ENCODE data around the gene PLBD1. TPM values are rescaled to one million over a fixed set of nuclear protein-coding genes. Genes with fewer than 3 reads are reported as not detected.

Gene PLBD1
- polyA plus RNA-seq, 3 donors, result 40.7 to 50.1 (median 46.6) TPM

- no peak for DNase-seq (ENCODE audit: extremely low read depth in 1 of 11, low read depth in 9 of 11, low spot score in 4 of 11)
Observed at GRCh38 chr12:14540801-14541462, 26.8 kb downstream of the PLBD1 start.

GRCh38 chr12:14537088-14537487 is 30.6 kb downstream of the PLBD1 start:
- no peak for DNase-seq (ENCODE audit: extremely low read depth in 1 of 11, low read depth in 9 of 11, low spot score in 4 of 11)

DNA sequence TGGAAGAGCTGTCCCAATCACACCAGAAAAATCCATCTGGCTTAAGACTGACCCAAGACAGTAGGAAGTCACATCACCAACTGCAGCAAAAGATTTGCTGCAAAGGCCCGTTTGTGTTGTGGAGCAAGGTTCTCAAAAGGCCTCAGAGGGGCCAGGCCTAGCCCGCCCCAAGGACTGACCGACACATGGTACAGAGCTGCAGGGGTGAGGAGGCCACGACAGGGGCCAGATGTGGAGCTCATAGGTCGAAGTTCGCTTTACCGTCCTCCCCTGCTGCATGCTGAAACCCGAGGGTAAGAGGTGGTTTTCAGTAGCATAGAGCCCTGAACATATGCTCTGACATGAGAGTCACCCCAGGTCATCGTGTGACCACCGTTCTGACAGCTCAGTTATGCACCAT is 35.5 kb downstream of the PLBD1 start:
- DNase-seq (ENCODE audit: extremely low read depth in 1 of 11, low read depth in 9 of 11, low spot score in 4 of 11), result no peak

- DNase-seq (ENCODE audit: extremely low read depth in 1 of 11, low read depth in 9 of 11, low spot score in 4 of 11), result no peak
Observed at GRCh38 chr12:14525964-14526363, 41.7 kb downstream of the PLBD1 start.

GRCh38 chr12:14521822-14522221 is 45.9 kb downstream of the PLBD1 start:
- DNase-seq (ENCODE audit: extremely low read depth in 1 of 11, low read depth in 9 of 11, low spot score in 4 of 11), result no peak

DNA sequence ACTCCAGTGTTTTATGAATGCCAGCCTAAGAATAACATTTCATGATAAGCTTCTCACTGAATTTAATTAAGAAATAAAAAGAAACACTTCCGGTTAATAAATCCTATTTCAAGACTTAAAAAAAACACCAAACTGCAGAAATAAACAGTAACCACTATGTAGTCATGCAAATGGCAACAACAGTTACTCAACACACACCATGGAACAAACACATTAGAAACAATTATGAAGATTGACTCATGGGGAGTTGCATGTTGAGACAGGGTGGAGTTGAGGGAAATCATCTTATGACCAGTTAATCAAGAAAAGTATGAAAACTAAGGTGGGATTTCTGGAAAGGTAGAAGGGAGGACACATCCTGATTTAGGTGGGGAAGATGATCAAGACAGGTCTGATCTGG is 52.7 kb downstream of the PLBD1 start:
- DNase-seq (ENCODE audit: extremely low read depth in 1 of 11, low read depth in 9 of 11, low spot score in 4 of 11), result no peak

DNA sequence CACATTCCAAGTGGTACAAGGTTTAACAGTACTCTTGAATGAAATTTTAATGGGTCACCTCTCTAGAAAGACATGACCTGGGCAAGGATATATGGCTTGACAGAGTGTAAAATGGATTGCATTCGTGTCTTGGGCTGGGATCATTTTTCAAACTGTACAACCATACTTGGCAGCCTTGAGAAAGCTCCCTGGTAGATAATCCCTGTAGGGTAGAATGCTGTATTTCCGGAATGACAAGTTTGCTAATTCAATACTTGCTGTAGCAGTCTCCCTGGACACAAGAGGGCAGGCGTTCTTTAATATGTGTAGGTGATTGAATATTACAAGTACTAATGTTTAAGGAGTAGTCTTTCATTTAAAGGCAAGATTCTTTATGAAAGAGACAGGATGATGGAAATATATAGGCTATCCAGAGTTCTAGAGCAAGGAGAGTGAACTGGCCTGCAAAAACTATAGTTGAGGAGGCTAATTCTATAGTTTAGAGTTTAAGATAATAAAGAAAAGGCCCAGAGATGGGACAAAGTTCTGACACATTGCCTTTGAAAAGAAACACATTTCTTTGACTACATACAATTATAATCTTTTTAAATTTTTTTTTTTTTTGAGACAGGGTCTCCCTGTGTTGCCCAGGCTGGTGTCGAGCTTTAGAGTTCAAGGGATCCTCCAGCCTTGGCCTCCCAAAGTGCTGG is 53.4 kb downstream of the PLBD1 start:
- peak; percentile 41 to 83 (median 55) for DNase-seq (ENCODE audit: extremely low read depth in 1 of 11, low read depth in 9 of 11, low spot score in 4 of 11)

- no peak for DNase-seq (ENCODE audit: extremely low read depth in 1 of 11, low read depth in 9 of 11, low spot score in 4 of 11)
Observed at GRCh38 chr12:14510574-14510973, 57.1 kb downstream of the PLBD1 start.

DNA sequence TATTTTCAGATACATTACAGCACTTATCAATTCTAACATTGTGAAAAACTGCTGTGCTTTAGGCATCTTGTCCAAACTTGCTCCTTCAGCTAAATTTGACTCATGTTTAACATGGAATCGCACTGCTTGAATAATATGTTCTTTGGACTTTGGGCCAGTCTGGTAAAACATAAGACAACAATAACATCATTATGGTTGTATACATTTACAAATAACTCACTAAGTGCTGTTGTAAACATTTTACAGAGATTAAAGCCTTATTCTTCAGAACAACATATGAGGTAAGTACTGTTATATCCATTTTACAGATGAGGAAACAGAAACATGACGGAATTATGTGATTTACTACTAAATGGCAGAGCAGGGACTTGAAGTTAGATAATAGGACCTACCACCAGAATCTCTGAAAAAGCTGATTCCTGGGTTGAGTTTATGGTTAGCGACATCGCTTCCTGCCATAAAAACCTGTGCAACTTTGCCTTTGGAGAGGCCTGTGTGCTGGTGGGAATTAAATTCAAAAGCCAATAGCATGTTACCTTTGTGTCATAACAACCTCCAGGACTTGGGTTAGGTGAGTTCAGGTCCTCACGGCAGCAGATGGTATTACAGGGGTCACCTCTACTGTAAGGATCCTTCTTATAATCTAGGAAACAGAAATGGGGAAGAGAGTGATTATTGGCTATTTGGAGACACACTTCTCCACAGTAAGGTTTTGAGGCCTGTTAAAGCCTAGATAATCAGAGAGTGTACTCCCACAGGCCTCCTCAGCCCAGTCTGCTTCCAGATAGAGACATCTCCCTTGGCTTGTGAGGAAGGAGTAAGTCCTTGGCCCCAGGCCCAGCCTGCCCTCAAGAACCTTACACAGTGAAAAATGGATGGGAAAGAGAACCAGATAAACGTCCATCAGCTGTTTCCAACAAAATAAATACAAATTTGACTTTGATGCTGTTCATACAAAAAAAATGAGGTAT is 61.8 kb downstream of the PLBD1 start:
- DNase-seq (ENCODE audit: extremely low read depth in 1 of 11, low read depth in 9 of 11, low spot score in 4 of 11), result no peak

- DNase-seq (ENCODE audit: extremely low read depth in 1 of 11, low read depth in 9 of 11, low spot score in 4 of 11), result no peak
Observed at GRCh38 chr12:14495326-14495725, 72.4 kb downstream of the PLBD1 start.

DNA sequence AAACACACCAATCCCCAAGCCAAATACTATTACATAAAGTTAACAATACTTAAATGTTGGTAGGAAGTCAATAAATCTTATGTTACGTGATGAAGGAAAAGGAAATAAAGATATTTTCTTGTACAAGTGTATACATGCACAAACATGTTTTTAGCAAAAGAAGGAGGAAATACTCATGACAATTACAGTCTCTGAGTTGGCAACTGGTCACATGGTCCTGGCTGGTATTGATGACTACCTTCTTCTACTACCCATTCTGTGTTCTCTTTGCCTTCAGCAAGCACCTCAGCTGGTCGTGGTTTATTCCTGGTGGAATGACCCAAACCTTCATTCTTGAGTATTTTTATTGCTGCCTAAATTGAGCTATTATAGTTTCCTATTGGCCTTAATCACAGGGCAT is 84.8 kb downstream of the PLBD1 start:
- DNase-seq (ENCODE audit: extremely low read depth in 1 of 11, low read depth in 9 of 11, low spot score in 4 of 11), result no peak

- no peak for DNase-seq (ENCODE audit: extremely low read depth in 1 of 11, low read depth in 9 of 11, low spot score in 4 of 11)
Observed at GRCh38 chr12:14482361-14482760, 85.3 kb downstream of the PLBD1 start.

DNA sequence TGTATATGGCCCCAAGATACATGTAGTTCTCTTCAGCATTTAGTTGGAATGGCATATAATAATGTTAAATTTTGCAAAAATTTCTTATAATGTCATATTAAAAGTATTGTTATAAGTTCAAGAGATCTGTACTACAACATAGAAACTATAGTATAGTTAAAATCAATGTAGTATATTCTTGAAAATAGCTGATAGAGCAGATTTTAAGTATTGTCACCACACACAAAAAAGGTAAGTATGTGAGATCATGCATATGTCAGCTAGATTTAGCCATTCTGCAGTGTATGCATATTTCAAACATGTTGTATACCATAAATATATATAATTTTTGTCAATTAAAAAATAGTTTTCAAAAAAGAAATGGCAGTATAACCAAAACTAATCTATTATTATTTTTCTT is 86.5 kb downstream of the PLBD1 start:
- no peak for DNase-seq (ENCODE audit: extremely low read depth in 1 of 11, low read depth in 9 of 11, low spot score in 4 of 11)

DNA sequence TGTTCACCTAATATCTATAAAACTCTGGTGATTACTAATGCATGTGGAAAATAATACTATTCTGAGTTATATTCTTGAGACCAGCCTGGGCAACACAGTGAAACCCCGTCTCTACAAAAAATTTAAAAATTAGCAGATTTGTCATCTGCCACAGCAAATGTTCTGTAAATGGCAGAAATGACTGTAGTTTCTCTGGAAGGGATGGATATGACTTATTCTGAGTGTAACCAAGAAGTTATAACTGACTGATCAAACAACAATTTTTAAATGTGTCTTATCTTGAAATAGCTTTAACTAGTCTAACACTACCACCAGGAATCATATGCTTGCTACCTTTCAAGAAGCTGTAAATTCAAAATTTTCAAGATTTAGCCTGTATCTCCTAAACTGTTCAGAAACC is 88.7 kb downstream of the PLBD1 start:
- DNase-seq (ENCODE audit: extremely low read depth in 1 of 11, low read depth in 9 of 11, low spot score in 4 of 11), result no peak

- DNase-seq (ENCODE audit: extremely low read depth in 1 of 11, low read depth in 9 of 11, low spot score in 4 of 11), result peak in 1 of 11 donors; percentile 7
Observed at GRCh38 chr12:14473707-14474287, 93.9 kb downstream of the PLBD1 start.

GRCh38 chr12:14471497-14471896 is 96.2 kb downstream of the PLBD1 start:
- no peak for DNase-seq (ENCODE audit: extremely low read depth in 1 of 11, low read depth in 9 of 11, low spot score in 4 of 11)

- no peak for DNase-seq (ENCODE audit: extremely low read depth in 1 of 11, low read depth in 9 of 11, low spot score in 4 of 11)
Observed at GRCh38 chr12:14460212-14460841, 107.4 kb downstream of the PLBD1 start.

GRCh38 chr12:14454098-14454907 is 113.4 kb downstream of the PLBD1 start:
- DNase-seq (ENCODE audit: extremely low read depth in 1 of 11, low read depth in 9 of 11, low spot score in 4 of 11), result no peak
